ENCODE measurements around the gene AHNAK2.

GRCh38 chr14:105019861-105020814, 42.0 kb upstream of the AHNAK2 start:
- no peak for TF ChIP-seq CTCF (IDR thresholded peaks at IDR 0.05)
- TF ChIP-seq EP300 (IDR thresholded peaks at IDR 0.05) = no peak
